ENCODE data around the gene CCDC91. TPM values are rescaled to one million over a fixed set of nuclear protein-coding genes. Genes with fewer than 3 reads are reported as not detected.
"Not testable (repeated sequence)": the region's sequence is repeated elsewhere in the genome, so short reads cannot be mapped to it uniquely, and the experiment has no call there.

CCDC91 gene
- total RNA-seq, 1 donor from 2014 or later = 47.0 TPM

GRCh38 chr12:28329727-28330126, 139.5 kb downstream of the CCDC91 start:
- ATAC-seq; intact Hi-C loops (cut with DNase I); DNase-seq (ENCODE audit: missing footprints): not testable (repeated sequence)

- intact Hi-C loops (cut with DNase I) = not testable (repeated sequence)
These were observed 140.0 kb downstream of the CCDC91 start for GRCh38 chr12:28330232-28330631.

GRCh38 chr12:28331130-28331529, 140.9 kb downstream of the CCDC91 start:
- no peak for ATAC-seq
- intact Hi-C loops (cut with DNase I) = no loop called here
- DNase-seq (ENCODE audit: missing footprints) = no peak

More at GRCh38 chr12:28330232-28330631, 140.0 kb downstream of the CCDC91 start:
- not testable (repeated sequence) for DNase-seq (ENCODE audit: missing footprints); ATAC-seq

GRCh38 chr12:28340261-28341045, 150.2 kb downstream of the CCDC91 start:
- ATAC-seq = no peak
- no peak for DNase-seq (ENCODE audit: missing footprints)
- intact Hi-C loops (cut with DNase I) = no loop called here

- intact Hi-C loops (cut with DNase I) = no loop called here
- DNase-seq (ENCODE audit: missing footprints) (no peak), ATAC-seq (no peak)
These were observed 153.5 kb downstream of the CCDC91 start for GRCh38 chr12:28343713-28344112.

GRCh38 chr12:28346567-28346966, 156.3 kb downstream of the CCDC91 start:
- ATAC-seq (no peak), DNase-seq (ENCODE audit: missing footprints) (no peak)
- intact Hi-C loops (cut with DNase I) = no loop called here

- ATAC-seq = no peak
- intact Hi-C loops (cut with DNase I) = no loop called here
- DNase-seq (ENCODE audit: missing footprints) = no peak
These were observed 158.9 kb downstream of the CCDC91 start for GRCh38 chr12:28349196-28349595.

- intact Hi-C loops (cut with DNase I) = no loop called here
These were observed 160.2 kb downstream of the CCDC91 start for GRCh38 chr12:28350502-28350901.

GRCh38 chr12:28351414-28351813, 161.2 kb downstream of the CCDC91 start:
- no peak for DNase-seq (ENCODE audit: missing footprints)
- intact Hi-C loops (cut with DNase I) = no loop called here
- no peak for ATAC-seq

More at GRCh38 chr12:28350502-28350901, 160.2 kb downstream of the CCDC91 start:
- no peak for DNase-seq (ENCODE audit: missing footprints)
- no peak for ATAC-seq

- DNase-seq (ENCODE audit: missing footprints) (no peak), ATAC-seq (no peak)
- intact Hi-C loops (cut with DNase I) = no loop called here
These were observed 164.9 kb downstream of the CCDC91 start for GRCh38 chr12:28355161-28355560.

GRCh38 chr12:28360253-28360652, 170.0 kb downstream of the CCDC91 start:
- DNase-seq (ENCODE audit: missing footprints) (no peak), ATAC-seq (no peak)
- intact Hi-C loops (cut with DNase I) = no loop called here

- no peak for DNase-seq (ENCODE audit: missing footprints)
- no peak for ATAC-seq
- intact Hi-C loops (cut with DNase I) = no loop called here
These were observed 177.1 kb downstream of the CCDC91 start for GRCh38 chr12:28367326-28367725.

GRCh38 chr12:28367993-28368392, 177.7 kb downstream of the CCDC91 start:
- ATAC-seq (no peak), DNase-seq (ENCODE audit: missing footprints) (no peak)
- intact Hi-C loops (cut with DNase I) = no loop called here

- no peak for DNase-seq (ENCODE audit: missing footprints)
- no peak for ATAC-seq
- intact Hi-C loops (cut with DNase I) = no loop called here
These were observed 179.2 kb downstream of the CCDC91 start for GRCh38 chr12:28369483-28369882.

- intact Hi-C loops (cut with DNase I) = no loop called here
- ATAC-seq (no peak), DNase-seq (ENCODE audit: missing footprints) (no peak)
These were observed 184.3 kb downstream of the CCDC91 start for GRCh38 chr12:28374556-28374955.

GRCh38 chr12:28378736-28379135, 188.5 kb downstream of the CCDC91 start:
- intact Hi-C loops (cut with DNase I) = no loop called here
- ATAC-seq (no peak), DNase-seq (ENCODE audit: missing footprints) (no peak)

- intact Hi-C loops (cut with DNase I); ATAC-seq; DNase-seq (ENCODE audit: missing footprints): not testable (repeated sequence)
These were observed 189.5 kb downstream of the CCDC91 start for GRCh38 chr12:28379779-28380178.

- DNase-seq (ENCODE audit: missing footprints) (no peak), ATAC-seq (no peak)
- intact Hi-C loops (cut with DNase I) = no loop called here
These were observed 193.1 kb downstream of the CCDC91 start for GRCh38 chr12:28383368-28383767.

- intact Hi-C loops (cut with DNase I) = no loop called here
- DNase-seq (ENCODE audit: missing footprints) (no peak), ATAC-seq (no peak)
These were observed 198.6 kb downstream of the CCDC91 start for GRCh38 chr12:28388879-28389278.

GRCh38 chr12:28390206-28390605, 199.9 kb downstream of the CCDC91 start:
- ATAC-seq = no peak
- intact Hi-C loops (cut with DNase I) = no loop called here
- DNase-seq (ENCODE audit: missing footprints) = no peak

Measured in Right ventricle myocardium inferior (tissue), 1 donor.